Hepatocyte (in vitro differentiated cells): Measurements from ENCODE around the gene ATP1B1.
A peak's percentile ranks its signal among the peaks of the same experiment; 100 is the strongest.

Source experiments
- CTCF ChIP-seq: fragments of 200-600 bp; sonication (generic); IDR thresholded peaks from 2 replicates; pipeline ENCODE4 v1.5.1; 2016; ENCODE audit warnings: antibody characterized with exemption, mild to moderate bottlenecking; ENCODE audit not compliant: poor library complexity
- EZH2 ChIP-seq: fragments of 200-600 bp; sonication (generic); IDR thresholded peaks from 2 replicates; pipeline ENCODE4 v1.6.1; 2016; ENCODE audit warnings: antibody characterized with exemption, mild to moderate bottlenecking, borderline replicate concordance

- peak; percentile 30 for TF ChIP-seq CTCF
- no peak for TF ChIP-seq EZH2
Measured at GRCh38 chr1:169108863-169109560, 2.5 kb downstream of the ATP1B1 start.
